ENCODE measurements around the gene KIAA1217. TPM values are rescaled to one million over a fixed set of nuclear protein-coding genes. Genes with fewer than 3 reads are reported as not detected.

Gene KIAA1217
- total and polyA plus RNA-seq, 5 donors = 14.6 to 43.6 (median 31.3) TPM

DNA sequence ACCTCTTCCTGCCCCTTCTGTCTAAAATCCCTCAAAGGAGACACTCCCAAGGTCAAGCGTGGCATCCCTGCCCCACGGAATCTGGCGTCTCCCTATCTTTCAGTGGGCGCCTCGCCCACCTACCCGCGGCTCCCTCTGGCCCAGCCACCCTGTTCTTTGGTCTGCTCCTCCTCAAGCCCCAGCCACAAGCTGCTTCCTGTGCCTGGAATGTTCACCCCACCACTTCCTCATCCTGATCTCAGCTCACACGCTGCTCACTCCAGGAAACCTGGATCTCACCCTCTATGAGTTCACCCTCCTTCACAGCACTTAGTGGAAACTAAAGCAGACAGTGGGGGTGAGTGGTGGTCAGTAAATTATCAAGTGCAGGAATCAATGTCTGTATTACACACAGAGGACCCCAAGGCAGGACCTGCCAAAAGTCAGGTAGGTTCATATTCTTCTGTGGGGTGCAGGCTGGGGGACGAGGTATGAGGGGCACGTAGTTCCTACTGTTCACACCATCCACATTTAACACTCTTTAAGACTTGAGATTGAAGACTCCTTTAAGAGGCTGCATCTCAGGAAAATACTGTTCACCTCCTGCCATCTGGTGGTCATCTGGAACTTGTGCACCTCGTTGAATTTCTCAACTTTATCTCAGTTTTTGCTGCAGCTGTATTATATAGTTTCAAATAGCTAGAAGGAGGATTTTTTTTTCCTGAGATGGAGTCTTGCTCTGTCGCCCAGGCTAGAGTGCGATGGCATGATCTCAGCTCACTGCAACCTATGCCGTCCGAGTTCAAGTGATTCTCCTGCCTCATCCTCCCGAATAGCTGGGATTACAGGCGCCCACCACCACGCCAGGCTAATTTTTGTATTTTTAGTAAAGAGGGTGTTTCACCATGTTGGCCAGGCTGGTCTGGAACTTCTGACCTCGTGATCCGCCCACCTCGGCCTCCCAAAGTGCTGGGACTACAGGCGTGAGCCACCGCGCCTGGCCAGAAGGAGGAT lies 348.1 kb downstream of the KIAA1217 start:
- no peaks in the 10 kb centered on the region for H3K9me3 ChIP-seq (ENCODE audit: control insufficient read depth, low read length)
- no peak overlapping the region for H3K27ac ChIP-seq (ENCODE audit: low read length)
- DNase-seq = peak in 2 of 3 donors; percentile 17 to 24
- no peak overlapping the region for H3K4me3 ChIP-seq (ENCODE audit: low read length)
- no peaks in the 10 kb centered on the region for H3K4me1 ChIP-seq (ENCODE audit: control insufficient read depth, insufficient read depth, low read length)
- ATAC-seq = peak; percentile 50 to 52
- intact Hi-C loops (cut with DNase I) = no loop called here
- H3K27me3 ChIP-seq (ENCODE audit: control insufficient read depth, insufficient read depth) = no peaks in the 10 kb centered on the region
- WGBS = 51% methylated on average over 24 of the region's 24 CpGs

- no peak overlapping the region for H3K27ac ChIP-seq (ENCODE audit: low read length)
- no peaks in the 10 kb centered on the region for H3K4me1 ChIP-seq (ENCODE audit: control insufficient read depth, insufficient read depth, low read length)
- no peaks in the 10 kb centered on the region for H3K27me3 ChIP-seq (ENCODE audit: control insufficient read depth, insufficient read depth)
- 83% methylated on average over 3 of the region's 3 CpGs for WGBS
- no peaks in the 10 kb centered on the region for H3K9me3 ChIP-seq (ENCODE audit: control insufficient read depth, low read length)
- DNase-seq (no peak), ATAC-seq (no peak)
- H3K4me3 ChIP-seq (ENCODE audit: low read length) = no peak overlapping the region
- intact Hi-C loops (cut with DNase I) = no loop called here
Measured at GRCh38 chr10:24561453-24561852, 352.5 kb downstream of the KIAA1217 start.

- intact Hi-C loops (cut with DNase I) = no loop called here
- DNase-seq (no peak), ATAC-seq (no peak)
- Histone ChIP-seq H3K4me1 (ENCODE audit: control insufficient read depth, insufficient read depth, low read length) (no peaks in the 10 kb centered on the region), H3K9me3 (ENCODE audit: control insufficient read depth, low read length) (no peaks in the 10 kb centered on the region), H3K27me3 (ENCODE audit: control insufficient read depth, insufficient read depth) (no peaks in the 10 kb centered on the region), H3K4me3 (ENCODE audit: low read length) (no peak overlapping the region), H3K27ac (ENCODE audit: low read length) (no peak overlapping the region)
- 65% methylated on average over 4 of the region's 4 CpGs for WGBS
Measured at GRCh38 chr10:24568042-24568441, 359.1 kb downstream of the KIAA1217 start.

DNA sequence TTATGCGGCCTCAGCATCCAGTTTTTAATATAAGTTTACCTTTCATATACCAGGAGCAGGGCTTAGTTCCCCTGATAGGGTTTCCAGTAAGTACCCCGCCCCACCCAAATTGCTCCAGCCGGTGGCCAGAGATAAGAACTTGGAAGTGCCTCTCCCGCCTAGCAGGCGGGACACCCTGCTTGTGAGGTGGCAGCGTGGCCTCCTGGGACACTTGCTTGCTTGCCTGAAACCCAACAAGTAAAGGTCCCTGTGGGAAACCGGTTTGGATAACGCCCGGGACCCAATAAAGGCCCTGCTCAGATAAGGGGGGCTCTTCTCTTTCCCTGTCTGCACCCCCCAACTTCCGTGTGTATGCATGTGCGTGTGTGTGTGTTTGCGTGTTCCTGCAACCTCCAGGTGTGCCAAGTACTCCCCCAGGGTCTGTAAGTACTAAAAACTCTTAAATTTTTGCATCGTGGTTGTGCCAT lies 360.4 kb downstream of the KIAA1217 start:
- 82% methylated on average over 13 of the region's 13 CpGs for WGBS
- Histone ChIP-seq H3K4me1 (ENCODE audit: control insufficient read depth, insufficient read depth, low read length) (no peaks in the 10 kb centered on the region), H3K27ac (ENCODE audit: low read length) (no peak overlapping the region), H3K9me3 (ENCODE audit: control insufficient read depth, low read length) (no peaks in the 10 kb centered on the region), H3K4me3 (ENCODE audit: low read length) (no peak overlapping the region), H3K27me3 (ENCODE audit: control insufficient read depth, insufficient read depth) (no peaks in the 10 kb centered on the region)
- intact Hi-C loops (cut with DNase I) = no loop called here
- no peak for DNase-seq
- ATAC-seq = no peak

- Histone ChIP-seq H3K27me3 (ENCODE audit: control insufficient read depth, insufficient read depth) (no peaks in the 10 kb centered on the region), H3K4me3 (ENCODE audit: low read length) (no peak overlapping the region), H3K4me1 (ENCODE audit: control insufficient read depth, insufficient read depth, low read length) (no peaks in the 10 kb centered on the region), H3K27ac (ENCODE audit: low read length) (no peak overlapping the region), H3K9me3 (ENCODE audit: control insufficient read depth, low read length) (no peaks in the 10 kb centered on the region)
- DNase-seq = no peak
- ATAC-seq = no peak
- WGBS = 81% methylated on average over 12 of the region's 12 CpGs
- intact Hi-C loops (cut with DNase I) = no loop called here
Measured at GRCh38 chr10:24569828-24570657, 361.1 kb downstream of the KIAA1217 start.

DNA sequence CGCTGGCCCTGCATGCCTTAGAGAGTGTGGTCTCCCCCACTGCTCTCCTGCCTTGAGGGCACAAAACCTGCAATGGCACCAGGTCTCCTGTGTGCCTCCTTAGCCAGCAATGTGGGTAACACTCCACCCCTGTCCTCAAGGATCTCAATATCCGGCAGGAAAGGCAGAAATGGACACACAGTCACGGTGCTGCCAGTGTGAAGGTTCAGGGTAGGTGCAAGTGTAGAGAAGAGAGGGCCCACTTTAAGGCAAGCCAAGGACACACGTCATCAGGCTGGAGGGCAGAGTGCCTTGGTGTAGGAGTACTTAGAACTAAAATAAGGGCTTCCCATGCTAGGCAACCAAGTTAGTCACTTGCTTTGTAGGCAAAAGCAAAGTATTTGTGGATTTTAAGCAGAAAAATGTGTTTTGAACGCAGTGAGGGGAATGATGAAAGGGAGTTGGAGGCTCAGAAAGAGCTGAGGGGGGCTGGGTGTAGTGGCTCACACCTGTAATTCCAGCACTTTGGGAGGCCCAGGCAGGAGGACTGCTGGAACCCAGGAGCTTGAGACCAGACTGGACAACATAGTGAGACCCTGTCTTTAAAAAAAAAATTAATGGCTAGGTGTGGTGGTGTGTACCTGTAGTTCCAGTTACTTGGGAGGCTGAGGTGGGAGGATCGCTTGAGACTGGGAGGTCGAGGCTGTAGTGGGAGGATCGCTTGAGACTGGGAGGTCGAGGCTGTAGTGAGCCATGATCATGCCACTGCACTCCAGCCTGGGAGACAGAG lies 361.9 kb downstream of the KIAA1217 start:
- no peak overlapping the region for H3K27ac ChIP-seq (ENCODE audit: low read length)
- 91% methylated on average over 9 of the region's 9 CpGs for whole genome bisulfite sequencing
- H3K4me1 ChIP-seq (ENCODE audit: control insufficient read depth, insufficient read depth, low read length) = no peaks in the 10 kb centered on the region
- H3K9me3 ChIP-seq (ENCODE audit: control insufficient read depth, low read length) = no peaks in the 10 kb centered on the region
- DNase-seq (no peak), ATAC-seq (no peak)
- intact Hi-C loops (cut with DNase I) = no loop called here
- H3K4me3 ChIP-seq (ENCODE audit: low read length) = no peak overlapping the region
- no peaks in the 10 kb centered on the region for H3K27me3 ChIP-seq (ENCODE audit: control insufficient read depth, insufficient read depth)

DNA sequence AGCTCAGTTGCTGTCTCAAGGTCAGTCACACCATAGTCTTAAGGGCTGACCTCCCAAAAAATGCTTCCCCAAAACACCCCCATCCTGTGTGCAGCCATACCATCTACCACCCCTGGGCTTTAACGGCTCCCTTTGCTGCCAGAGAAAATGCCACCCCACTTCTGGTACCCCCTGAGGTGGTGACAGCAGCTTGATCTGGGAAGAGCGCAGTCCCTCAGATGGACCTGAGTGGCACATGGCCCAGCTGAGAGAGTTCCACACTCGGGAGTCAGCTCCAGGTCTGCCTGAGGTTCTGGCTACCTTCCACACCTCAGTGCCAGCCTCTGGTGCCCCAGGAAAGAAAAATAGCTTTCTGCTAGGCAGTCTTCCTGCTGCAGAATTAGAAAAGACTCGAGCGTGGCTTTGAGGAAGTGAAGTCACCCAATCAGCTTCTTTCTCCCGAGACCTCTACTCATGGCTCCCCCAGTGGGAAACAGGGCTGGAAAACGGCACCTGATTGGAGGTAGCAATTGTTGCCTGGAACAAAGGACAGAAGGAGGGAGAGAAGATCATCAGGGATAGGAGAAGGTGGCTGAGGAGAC lies 363.0 kb downstream of the KIAA1217 start:
- no peak for DNase-seq
- no peak for ATAC-seq
- no peak overlapping the region for H3K27ac ChIP-seq (ENCODE audit: low read length)
- WGBS = 63% methylated on average over 7 of the region's 7 CpGs
- no peak overlapping the region for H3K4me3 ChIP-seq (ENCODE audit: low read length)
- no peaks in the 10 kb centered on the region for H3K27me3 ChIP-seq (ENCODE audit: control insufficient read depth, insufficient read depth)
- intact Hi-C loops (cut with DNase I) = no loop called here
- no peaks in the 10 kb centered on the region for H3K9me3 ChIP-seq (ENCODE audit: control insufficient read depth, low read length)
- H3K4me1 ChIP-seq (ENCODE audit: control insufficient read depth, insufficient read depth, low read length) = no peaks in the 10 kb centered on the region

GRCh38 chr10:24574161-24574560 lies 365.2 kb downstream of the KIAA1217 start:
- no peak for ATAC-seq
- intact Hi-C loops (cut with DNase I) = no loop called here
- 87% methylated on average over 9 of the region's 9 CpGs for whole genome bisulfite sequencing

GRCh38 chr10:24574578-24575155 lies 365.7 kb downstream of the KIAA1217 start:
- intact Hi-C loops (cut with DNase I) = no loop called here
- Histone ChIP-seq H3K4me3 (ENCODE audit: low read length) (no peak overlapping the region), H3K27ac (ENCODE audit: low read length) (no peak overlapping the region), H3K9me3 (ENCODE audit: control insufficient read depth, low read length) (no peaks in the 10 kb centered on the region), H3K4me1 (ENCODE audit: control insufficient read depth, insufficient read depth, low read length) (no peaks in the 10 kb centered on the region), H3K27me3 (ENCODE audit: control insufficient read depth, insufficient read depth) (no peaks in the 10 kb centered on the region)
- WGBS = 80% methylated on average over 3 of the region's 3 CpGs
- DNase-seq (no peak), ATAC-seq (peak in 1 of 2 donors; percentile 14)

More at GRCh38 chr10:24574161-24574560, 365.2 kb downstream of the KIAA1217 start:
- Histone ChIP-seq H3K4me1 (ENCODE audit: control insufficient read depth, insufficient read depth, low read length) (no peaks in the 10 kb centered on the region), H3K9me3 (ENCODE audit: control insufficient read depth, low read length) (no peaks in the 10 kb centered on the region), H3K27me3 (ENCODE audit: control insufficient read depth, insufficient read depth) (no peaks in the 10 kb centered on the region), H3K4me3 (ENCODE audit: low read length) (no peak overlapping the region), H3K27ac (ENCODE audit: low read length) (no peak overlapping the region)
- DNase-seq = no peak

GRCh38 chr10:24575481-24576002 lies 366.6 kb downstream of the KIAA1217 start:
- intact Hi-C loops (cut with DNase I) = no loop called here
- H3K9me3 ChIP-seq (ENCODE audit: control insufficient read depth, low read length) = no peaks in the 10 kb centered on the region
- no peaks in the 10 kb centered on the region for H3K27me3 ChIP-seq (ENCODE audit: control insufficient read depth, insufficient read depth)
- H3K27ac ChIP-seq (ENCODE audit: low read length) = no peak overlapping the region
- ATAC-seq (no peak), DNase-seq (no peak)
- WGBS = 82% methylated on average over 10 of the region's 10 CpGs
- no peaks in the 10 kb centered on the region for H3K4me1 ChIP-seq (ENCODE audit: control insufficient read depth, insufficient read depth, low read length)
- no peak overlapping the region for H3K4me3 ChIP-seq (ENCODE audit: low read length)

All from right cardiac atrium (tissue), 5 donors.